Lung (tissue), 12 donors: ENCODE measurements around the gene PGLYRP4. TPM values are rescaled to one million over a fixed set of nuclear protein-coding genes. Genes with fewer than 3 reads are reported as not detected.

Experiments used
- ATAC-seq: fragments of 200-7000 bp; cut with Tn5 transposase; one replicate; pipeline ENCODE4 v1.9.1; 2020; ENCODE audit warnings: moderate number of reproducible peaks; ENCODE audit not compliant: insufficient read depth, low FRiP score
- DNase-seq, 3 donors: peaks; one replicate each; pipeline ENCODE4 v3.0.0-alpha.2; 2013 to 2017
- H3K27ac ChIP-seq, 2 donors: one replicate each; pipeline ENCODE4 v1.5.1; 2013; ENCODE audit warnings: mild to moderate bottlenecking in 2 of 2, moderate library complexity in 2 of 2, control low read depth in 1 of 2, inconsistent platforms in 1 of 2, low read depth in 1 of 2, low read length in 1 of 2
- H3K27me3 ChIP-seq, 3 donors: one replicate each; pipeline ENCODE4 v1.5.1; 2013; ENCODE audit warnings: low read length in 2 of 3; ENCODE audit not compliant: control insufficient read depth in 3 of 3, insufficient read depth in 3 of 3
- H3K36me3 ChIP-seq, 4 donors: one replicate each; pipeline ENCODE4 v1.5.1; 2013; ENCODE audit warnings: low read length in 4 of 4, mild to moderate bottlenecking in 1 of 4, moderate library complexity in 1 of 4; ENCODE audit not compliant: control insufficient read depth in 4 of 4, insufficient read depth in 4 of 4
- H3K4me1 ChIP-seq, 5 donors: one replicate each; pipeline ENCODE4 v1.5.1; 2013; ENCODE audit warnings: low read length in 5 of 5, mild to moderate bottlenecking in 2 of 5, moderate library complexity in 1 of 5; ENCODE audit not compliant: control insufficient read depth in 5 of 5, insufficient read depth in 5 of 5
- H3K4me3 ChIP-seq: one replicate; pipeline ENCODE4 v1.5.1; 2013; ENCODE audit warnings: mild to moderate bottlenecking, control low read depth, moderate library complexity
- H3K9ac ChIP-seq, 2 donors: one replicate each; pipeline ENCODE4 v1.5.1; 2013; ENCODE audit warnings: low read length in 2 of 2, control low read depth in 1 of 2; ENCODE audit not compliant: insufficient read depth in 1 of 2
- H3K9me3 ChIP-seq, 4 donors: one replicate each; pipeline ENCODE4 v1.5.1; 2013; ENCODE audit warnings: low read length in 3 of 4, mild to moderate bottlenecking in 1 of 4, moderate library complexity in 1 of 4; ENCODE audit not compliant: control insufficient read depth in 4 of 4, insufficient read depth in 3 of 4
- CTCF ChIP-seq: IDR thresholded peaks from 2 replicates; pipeline ENCODE4 v1.5.1; 2012; ENCODE audit warnings: mild to moderate bottlenecking; ENCODE audit errors: control extremely low read depth, extremely low read depth
- WGBS, 2 donors: extraction: QIAGEN DNeasy Blood & Tissue Kit; methylation state at CpG; one replicate each; pipeline ENCODE4 v1.1.7; 2013; 5-methylcytosine and 5-hydroxymethylcytosine counted together
- polyA plus RNA-seq, 2 donors: library from polyadenylated mRNA; stranded (reverse); fragments of 200-250 nt; gene quantifications; one replicate each; pipeline ENCODE4 v1.2.1, GENCODE V29; 2013
- total RNA-seq, 2 donors: library from RNA; depleted of rRNA in 1 of 2; stranded (reverse); fragments of >200 nt in 1 of 2; gene quantifications; one replicate each; pipeline ENCODE4 v1.2.1, GENCODE V29; 2014 to 2021
- donor health status: control.
- donor health status: control.
- donor health status: Bipolar disorder and iron deficiency.
- donor health status: healthy.
- donor health status: DM: yes; HTN: yes; CAD: no.

PGLYRP4 gene
- total and polyA plus RNA-seq, 4 donors, result 0.18 to 3.1 (median 1.0) TPM

- ATAC-seq, result peak; percentile 87
- TF ChIP-seq CTCF, result peak; percentile 75
Measured at GRCh38 chr1:153352523-153352922, 3.9 kb upstream of the PGLYRP4 start.

GRCh38 chr1:153350321-153350957 lies 1.8 kb upstream of the PGLYRP4 start:
- no peak for TF ChIP-seq CTCF
- Histone ChIP-seq H3K9me3 (peaks cover 0 to 2% (median 0%) of the 10 kb centered on the region in 4 donors), H3K27ac (no peak overlapping the region), H3K9ac (no peak overlapping the region), H3K27me3 (peaks cover 0 to 7% (median 0%) of the 10 kb centered on the region in 3 donors), H3K36me3 (no peaks in the 10 kb centered on the region), H3K4me3 (no peak overlapping the region), H3K4me1 (peaks cover 0 to 2% (median 0%) of the 10 kb centered on the region in 5 donors)
- WGBS, 2 donors, result 18 to 58% methylated on average over 1 of the region's 1 CpG
- ATAC-seq (no peak), DNase-seq (no peak)

More at GRCh38 chr1:153352523-153352922, 3.9 kb upstream of the PGLYRP4 start:
- WGBS, 2 donors, result 0% methylated on average over 4 of the region's 4 CpGs
- peaks cover 0 to 5% (median 0%) of the 10 kb centered on the region in 3 donors for H3K27me3 ChIP-seq
- H3K9me3 ChIP-seq, result peaks cover 0 to 2% (median 0%) of the 10 kb centered on the region in 4 donors
- no peak overlapping the region for H3K4me3 ChIP-seq
- DNase-seq, result peak; percentile 63 to 70 (median 65)
- H3K36me3 ChIP-seq, result no peaks in the 10 kb centered on the region
- no peaks in the 10 kb centered on the region for H3K4me1 ChIP-seq
- no peak overlapping the region for H3K27ac ChIP-seq
- H3K9ac ChIP-seq, result no peak overlapping the region

- peaks cover 0 to 7% (median 0%) of the 10 kb centered on the region in 3 donors for H3K27me3 ChIP-seq
- DNase-seq (no peak), ATAC-seq (no peak)
- no peaks in the 10 kb centered on the region for H3K36me3 ChIP-seq
- H3K27ac ChIP-seq, result no peak overlapping the region
- H3K9ac ChIP-seq, result no peak overlapping the region
- no peak for TF ChIP-seq CTCF
- 62 to 75% methylated on average over 17 of the region's 17 CpGs for WGBS, 2 donors
- H3K4me1 ChIP-seq, result peaks cover 0 to 6% (median 0%) of the 10 kb centered on the region in 5 donors
- peaks cover 0 to 2% (median 0%) of the 10 kb centered on the region in 4 donors for H3K9me3 ChIP-seq
- no peak overlapping the region for H3K4me3 ChIP-seq
Measured at GRCh38 chr1:153349363-153350320, 1.0 kb upstream of the PGLYRP4 start.
